HT-29 (cell line): ENCODE data around the gene FDXR. TPM values are rescaled to one million over a fixed set of nuclear protein-coding genes. Genes with fewer than 3 reads are reported as not detected.
"Not testable (repeated sequence)": the region's sequence is repeated elsewhere in the genome, so short reads cannot be mapped to it uniquely, and the experiment has no call there.

Source experiments
- DNase-seq: peaks from one replicate; pipeline ENCODE4 v3.0.0-alpha.2; 2015; ENCODE audit warnings: low spot score
- total RNA-seq: library from RNA; depleted of rRNA; stranded (reverse); fragments of >200 nt; shearing (Covaris generic); gene quantifications from 2 replicates; pipeline ENCODE4 v1.2.3, GENCODE V29; 2014; rRNA removed

FDXR gene
- 32.2 and 38.4 TPM in 2 replicates for total RNA-seq

- no peak for DNase-seq
Observed at GRCh38 chr17:74872313-74873036, at the start of gene FDXR. Gene FDXR (minus strand): TSS chr17:74872994. CDS start chr17:74872944, 50 bp downstream.

GRCh38 chr17:74922172-74922571 is 49.4 kb upstream of the FDXR start:
- DNase-seq = no peak

GRCh38 chr17:74921769-74922168 is 49.0 kb upstream of the FDXR start:
- no peak for DNase-seq

- DNase-seq = no peak
Observed at GRCh38 chr17:74921026-74921681, 48.4 kb upstream of the FDXR start.

- no peak for DNase-seq
Observed at GRCh38 chr17:74920642-74921025, 47.8 kb upstream of the FDXR start.

DNA sequence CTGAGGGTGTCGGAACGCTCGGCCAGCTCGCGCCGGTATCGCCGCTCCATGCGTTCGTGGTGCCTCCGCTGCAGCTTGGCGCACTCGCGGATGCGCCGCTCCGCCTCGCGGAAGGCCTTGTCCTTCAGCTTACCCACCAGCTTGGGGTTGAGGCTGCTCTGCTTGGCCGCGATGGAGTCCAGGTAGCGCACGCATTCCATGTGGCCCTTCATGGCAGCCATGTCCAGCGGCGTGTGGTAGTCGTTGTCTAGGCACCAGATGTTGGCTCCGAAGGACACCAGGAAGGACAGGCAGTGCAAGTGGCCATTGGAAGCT is 47.5 kb upstream of the FDXR start:
- no peak for DNase-seq

GRCh38 chr17:74919440-74920305 is 46.9 kb upstream of the FDXR start:
- peak; percentile 32 for DNase-seq

- DNase-seq = no peak
Observed at GRCh38 chr17:74918906-74919305, 46.1 kb upstream of the FDXR start.

- no peak for DNase-seq
Observed at GRCh38 chr17:74917430-74917829, 44.6 kb upstream of the FDXR start.

GRCh38 chr17:74916851-74917199 is 44.0 kb upstream of the FDXR start:
- DNase-seq = no peak

- DNase-seq = no peak
Observed at GRCh38 chr17:74916136-74916850, 43.5 kb upstream of the FDXR start.

- not testable (repeated sequence) for DNase-seq
Observed at GRCh38 chr17:74911423-74911822, 38.6 kb upstream of the FDXR start.

GRCh38 chr17:74909097-74909496 is 36.3 kb upstream of the FDXR start:
- not testable (repeated sequence) for DNase-seq

DNA sequence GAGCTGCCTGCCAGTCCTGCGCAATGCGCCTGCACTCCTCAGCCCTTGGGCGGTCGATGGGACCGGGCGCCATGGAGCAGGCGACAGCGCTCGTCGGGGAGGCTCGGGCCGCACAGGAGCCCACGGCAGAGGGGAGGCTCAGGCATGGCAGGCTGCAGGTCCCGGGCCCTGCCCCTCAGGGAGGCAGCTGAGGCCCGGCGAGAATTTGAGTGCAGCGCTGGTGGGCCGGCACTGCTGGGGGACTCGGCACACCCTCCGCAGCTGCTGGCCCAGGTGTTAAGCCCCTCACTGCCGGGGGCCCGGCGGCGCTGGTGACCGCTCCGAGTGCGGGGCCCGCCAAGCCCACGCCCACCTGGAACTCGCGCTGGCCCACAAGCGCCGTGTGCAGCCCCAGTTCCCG is 34.2 kb upstream of the FDXR start:
- DNase-seq = no peak

DNA sequence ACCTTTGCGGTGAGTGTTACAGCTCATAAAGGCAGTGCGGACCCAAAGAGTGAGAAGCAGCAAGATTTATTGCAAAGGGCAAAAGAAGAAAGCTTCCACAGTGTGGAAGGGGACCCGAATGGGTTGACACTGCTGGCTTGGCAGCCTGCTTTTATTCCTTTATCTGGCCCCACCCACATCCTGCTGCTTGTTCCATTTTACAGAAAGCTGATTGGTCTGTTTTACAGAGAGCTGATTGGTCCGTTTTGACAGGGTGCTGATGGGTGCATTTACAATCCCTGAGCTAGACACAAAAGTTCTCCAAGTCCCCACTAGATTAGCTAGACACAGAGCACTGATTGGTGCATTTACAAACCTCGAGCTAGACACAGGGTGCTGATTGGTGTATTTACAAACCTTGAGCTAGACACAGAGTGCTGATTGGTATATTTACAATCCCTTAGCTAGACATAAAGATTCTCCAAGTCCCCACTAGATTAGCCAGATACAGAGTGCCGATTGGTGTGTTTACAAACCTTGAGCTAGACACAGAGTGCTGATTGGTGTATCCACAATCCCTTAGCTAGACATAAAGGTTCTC is 33.5 kb upstream of the FDXR start:
- DNase-seq = not testable (repeated sequence)

- no peak for DNase-seq
Observed at GRCh38 chr17:74904687-74905409, 32.1 kb upstream of the FDXR start.

- DNase-seq = no peak
Observed at GRCh38 chr17:74903671-74904070, 30.9 kb upstream of the FDXR start.

DNA sequence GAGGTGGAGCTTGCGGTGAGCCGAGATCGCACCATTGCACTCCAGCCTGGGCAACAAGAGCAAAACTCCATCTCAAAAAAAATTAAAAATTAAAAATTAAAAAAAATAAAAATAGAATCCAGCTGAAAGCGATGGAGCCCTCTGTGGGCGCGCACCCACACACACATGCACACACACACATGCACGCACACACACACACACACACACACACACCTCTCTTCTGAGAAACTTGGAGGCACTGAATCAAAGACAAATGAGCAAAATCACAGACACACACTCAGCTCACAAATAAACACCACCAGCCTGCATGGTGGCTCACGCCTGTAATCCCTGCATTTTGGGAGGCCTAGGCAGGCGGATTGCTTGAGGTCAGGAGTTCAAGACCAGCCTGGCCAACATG is 30.2 kb upstream of the FDXR start:
- no peak for DNase-seq

- no peak for DNase-seq
Observed at GRCh38 chr17:74901353-74902135, 28.8 kb upstream of the FDXR start.

DNA sequence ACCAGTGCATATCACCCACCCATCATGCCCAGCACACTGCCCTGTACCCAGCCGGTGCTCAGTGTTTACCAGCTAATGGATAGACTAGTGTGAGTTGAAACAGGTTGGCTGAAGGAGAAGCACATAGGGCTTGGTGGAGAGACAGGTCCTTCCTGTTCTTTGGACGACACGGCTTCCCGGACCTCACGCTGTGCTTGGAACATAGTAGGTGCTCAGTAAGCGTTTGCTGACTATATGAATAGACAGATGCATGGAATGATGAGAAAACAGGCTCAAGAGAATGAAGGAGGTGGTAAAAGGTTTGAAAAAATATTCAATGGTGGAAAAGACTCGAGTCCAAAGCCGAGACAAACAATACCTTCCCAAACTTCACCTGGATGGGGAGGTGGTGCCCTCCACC is 27.4 kb upstream of the FDXR start:
- DNase-seq = no peak
